ENCODE measurements around the gene GOLGA6L4.
"Not testable (repeated sequence)": the region's sequence is repeated elsewhere in the genome, so short reads cannot be mapped to it uniquely, and the experiment has no call there.

GOLGA6L4 gene, protein sequence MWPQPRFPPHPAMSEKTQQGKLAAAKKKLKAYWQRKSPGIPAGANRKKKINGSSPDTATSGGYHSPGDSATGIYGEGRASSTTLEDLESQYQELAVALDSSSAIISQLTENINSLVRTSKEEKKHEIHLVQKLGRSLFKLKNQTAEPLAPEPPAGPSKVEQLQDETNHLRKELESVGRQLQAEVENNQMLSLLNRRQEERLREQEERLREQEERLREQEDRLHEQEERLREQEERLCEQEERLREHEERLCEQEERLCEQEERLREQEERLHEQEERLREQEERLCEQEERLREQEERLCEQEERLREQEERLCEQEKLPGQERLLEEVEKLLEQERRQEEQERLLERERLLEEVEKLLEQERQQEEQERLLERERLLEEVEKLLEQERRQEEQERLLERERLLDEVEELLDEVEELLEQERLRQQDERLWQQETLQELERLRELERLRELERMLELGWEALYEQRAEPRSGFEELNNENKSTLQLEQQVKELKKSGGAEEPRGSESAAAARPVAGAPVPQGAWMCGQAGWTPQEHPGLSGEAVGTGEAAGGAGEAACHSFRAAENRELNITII

DNA sequence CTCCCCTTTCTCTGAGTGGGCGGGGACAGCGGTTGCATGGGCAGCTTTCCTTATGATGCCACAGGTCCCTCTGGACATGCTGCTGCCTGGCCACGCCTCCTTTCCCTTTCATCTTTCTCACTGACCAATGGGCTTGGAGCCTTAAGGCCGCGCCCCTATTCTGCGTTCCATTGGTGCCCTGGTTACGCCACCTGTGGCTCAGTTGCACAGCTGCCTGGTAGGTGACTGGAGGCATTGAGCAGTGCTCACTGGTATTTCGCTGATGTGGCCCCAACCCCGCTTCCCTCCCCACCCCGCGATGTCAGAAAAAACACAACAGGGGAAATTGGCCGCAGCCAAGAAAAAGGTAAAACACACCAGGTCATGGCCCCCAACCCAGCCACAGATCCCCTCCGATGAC, at the start of gene GOLGA6L4:
Gene GOLGA6L4 (plus strand): TSS at position 201 of the 400 bp plus-strand sequence. CDS start 62 bp downstream, at position 263.
- DNase-seq (ENCODE audit: low read depth, low spot score): not testable (repeated sequence)

- not testable (repeated sequence) for DNase-seq (ENCODE audit: low read depth, low spot score)
Measured at GRCh38 chr15:84192982-84193381, 42.6 kb upstream of the GOLGA6L4 start.

DNA sequence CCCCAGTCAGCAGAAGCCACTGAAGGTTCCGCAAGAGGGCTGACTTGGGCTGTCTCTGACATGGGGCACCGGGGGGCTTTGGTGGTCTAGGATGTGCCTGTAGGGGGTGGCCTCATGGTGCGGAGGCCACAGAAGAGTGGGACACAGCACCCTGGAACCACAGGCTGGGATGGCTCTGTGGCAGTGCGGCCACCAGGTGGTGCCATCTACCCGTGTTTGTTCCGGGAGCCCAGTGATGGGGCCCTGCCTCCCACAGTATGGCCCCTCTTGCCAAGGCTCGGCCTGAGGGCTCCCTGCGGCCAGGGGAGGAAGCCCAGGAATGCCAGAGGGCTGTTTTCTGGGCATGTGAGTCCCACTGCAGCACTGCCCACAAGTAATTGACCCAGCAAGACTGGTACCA, 40.0 kb upstream of the GOLGA6L4 start:
- not testable (repeated sequence) for DNase-seq (ENCODE audit: low read depth, low spot score)

- DNase-seq (ENCODE audit: low read depth, low spot score): not testable (repeated sequence)
Measured at GRCh38 chr15:84196530-84197188, 38.9 kb upstream of the GOLGA6L4 start.

DNA sequence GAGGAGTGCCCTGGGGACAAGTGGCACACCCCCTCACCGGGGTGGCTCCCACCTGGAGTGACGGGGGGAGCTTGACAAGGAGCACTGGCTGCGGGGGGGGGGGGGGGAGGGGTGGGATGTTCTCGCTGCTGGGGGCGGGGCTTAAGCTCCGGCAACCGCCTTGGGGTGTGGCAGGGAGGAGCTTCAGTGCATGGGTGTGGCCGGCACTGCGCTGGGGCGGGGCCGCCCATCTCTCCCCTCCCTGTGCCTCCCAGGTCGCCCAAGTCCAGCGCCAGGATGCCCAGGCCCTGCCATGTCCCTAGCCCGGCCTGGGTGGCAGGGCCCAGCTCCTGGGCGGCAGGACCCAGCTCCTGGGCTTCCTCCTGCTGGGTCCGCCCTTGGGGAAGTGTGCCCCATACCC, 35.7 kb upstream of the GOLGA6L4 start:
- DNase-seq (ENCODE audit: low read depth, low spot score): not testable (repeated sequence)

DNA sequence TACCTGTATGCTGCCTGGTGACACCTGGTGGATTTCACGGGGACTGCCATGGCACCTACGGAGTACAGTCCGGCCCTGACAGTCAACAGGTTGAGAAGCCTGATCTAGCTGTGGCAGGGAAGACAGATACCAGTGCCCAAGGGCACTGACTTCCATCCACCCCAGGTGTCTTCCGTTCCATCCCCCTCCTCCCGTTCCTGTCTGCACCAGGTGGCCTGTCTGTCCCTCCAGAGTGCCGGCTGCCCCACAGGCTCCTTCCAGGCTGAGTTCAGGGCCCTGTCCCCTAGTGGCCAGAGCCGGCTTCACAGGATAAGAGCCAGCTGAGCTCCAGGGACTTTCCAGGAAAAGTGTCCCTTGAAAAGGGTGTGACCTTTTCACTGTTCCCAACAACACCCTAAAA, 10.9 kb downstream of the GOLGA6L4 start:
- DNase-seq (ENCODE audit: low read depth, low spot score): not testable (repeated sequence)
